Adipose tissue (tissue), 3 donors: Measurements from ENCODE around the gene CNR1. TPM values are rescaled to one million over a fixed set of nuclear protein-coding genes. Genes with fewer than 3 reads are reported as not detected.
"Not testable (repeated sequence)": the region's sequence is repeated elsewhere in the genome, so short reads cannot be mapped to it uniquely, and the experiment has no call there.

Experiments
- H3K27ac ChIP-seq: one replicate; pipeline ENCODE4 v1.5.1; 2013; ENCODE audit warnings: low read depth, low read length
- WGBS, 3 donors: extraction: QIAGEN DNeasy Blood & Tissue Kit; methylation state at CpG; one replicate each; pipeline ENCODE4 v1.1.7; 2013; 5-methylcytosine and 5-hydroxymethylcytosine counted together
- polyA plus RNA-seq, 3 donors: library from polyadenylated mRNA; stranded (reverse); fragments of 200-250 nt; gene quantifications; one replicate each; pipeline ENCODE4 v1.2.3, GENCODE V29; 2013
- donor health status: healthy with polysubstance abuse.
- donor health status: Bipolar disorder and iron deficiency.
- donor health status: healthy.

The CNR1 gene
- polyA plus RNA-seq, result 1 to 10 TPM; 1.1 to 6.9 (median 4.3) TPM

DNA sequence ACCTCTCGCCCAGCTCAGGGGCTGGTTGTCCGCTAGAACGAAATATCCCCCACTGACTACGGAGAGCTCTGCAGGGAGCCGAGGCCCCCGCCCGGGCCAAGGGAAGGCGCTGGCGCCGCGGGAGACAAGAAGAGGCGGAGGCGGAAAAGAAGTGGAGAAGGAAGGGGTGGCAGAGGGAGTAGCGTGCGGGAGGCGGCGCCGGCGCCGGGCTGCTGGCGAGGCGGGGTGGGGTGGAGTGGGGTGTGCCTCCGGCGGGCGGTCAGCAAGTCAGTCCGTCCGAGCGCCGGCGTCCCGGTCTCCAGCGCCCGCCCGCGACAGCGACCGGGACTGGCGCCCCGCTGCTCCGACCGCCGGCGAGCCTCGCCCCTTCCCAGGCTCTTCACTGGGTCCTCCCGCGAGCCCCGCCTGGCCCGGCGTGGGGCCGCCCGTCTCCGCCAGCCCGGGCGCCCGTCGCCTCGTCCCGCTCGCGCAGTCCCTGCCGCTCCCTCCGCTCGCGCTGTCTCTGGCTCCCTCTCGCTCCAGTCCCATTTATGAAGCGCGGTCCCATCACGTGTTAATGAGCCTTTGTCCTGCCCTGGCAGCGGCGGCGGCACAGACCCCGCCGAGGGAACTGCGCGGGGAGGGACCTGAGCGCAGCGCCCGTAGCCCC is at the start of gene CNR1:
CNR1 (minus strand) TSS at position 504 of the 649 bp plus-strand sequence. CDS start 21,073 bp downstream, outside the sequence.
- 0 to 1% (median 1%) methylated on average over 47 to 78 of the region's 78 CpGs for WGBS, 3 donors
- H3K27ac ChIP-seq, result no peak within 1 kb of the TSS

DNA sequence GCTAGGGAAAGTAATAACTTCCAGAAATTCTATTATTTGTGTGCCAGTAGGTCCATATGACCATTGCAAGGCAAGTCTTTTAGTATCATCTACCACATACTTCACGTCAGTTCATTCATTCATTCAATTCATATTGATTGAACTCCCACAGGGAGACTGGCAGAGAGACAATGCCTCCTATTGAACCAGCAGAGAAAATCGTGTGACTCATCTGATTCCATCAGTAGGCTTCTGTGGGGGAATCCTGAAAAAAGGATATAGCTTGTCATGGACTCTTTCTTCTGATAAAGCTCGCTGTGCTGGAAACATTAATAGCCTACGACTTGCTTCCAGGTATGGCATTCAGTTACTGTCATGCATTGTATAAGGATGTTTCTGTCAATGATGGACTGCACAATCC is 45.3 kb upstream of the CNR1 start:
- no peak overlapping the region for H3K27ac ChIP-seq
- 52 to 76% (median 75%) methylated on average over 4 of the region's 4 CpGs for WGBS, 3 donors

DNA sequence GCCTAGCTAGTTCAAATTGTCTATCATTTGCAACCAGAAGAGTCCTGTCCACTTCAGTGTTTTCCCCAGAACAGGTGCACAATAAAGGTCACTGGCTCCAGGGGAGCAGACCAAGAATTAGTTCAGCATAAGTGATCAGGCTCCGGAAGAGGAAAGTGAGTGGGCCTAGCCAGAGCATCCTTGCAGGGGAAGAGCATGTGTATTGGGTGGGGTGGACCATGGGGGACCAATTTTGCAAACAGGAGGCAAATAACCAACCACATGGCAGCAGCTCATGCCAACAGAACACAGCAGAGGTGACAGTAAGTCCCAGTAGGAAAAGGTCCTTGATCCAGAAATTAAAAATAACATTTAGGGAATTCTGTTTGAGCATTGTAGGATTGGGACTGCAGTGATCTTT is 43.2 kb upstream of the CNR1 start:
- 60 to 89% (median 88%) methylated on average over 1 of the region's 1 CpG for WGBS, 3 donors
- no peak overlapping the region for H3K27ac ChIP-seq

DNA sequence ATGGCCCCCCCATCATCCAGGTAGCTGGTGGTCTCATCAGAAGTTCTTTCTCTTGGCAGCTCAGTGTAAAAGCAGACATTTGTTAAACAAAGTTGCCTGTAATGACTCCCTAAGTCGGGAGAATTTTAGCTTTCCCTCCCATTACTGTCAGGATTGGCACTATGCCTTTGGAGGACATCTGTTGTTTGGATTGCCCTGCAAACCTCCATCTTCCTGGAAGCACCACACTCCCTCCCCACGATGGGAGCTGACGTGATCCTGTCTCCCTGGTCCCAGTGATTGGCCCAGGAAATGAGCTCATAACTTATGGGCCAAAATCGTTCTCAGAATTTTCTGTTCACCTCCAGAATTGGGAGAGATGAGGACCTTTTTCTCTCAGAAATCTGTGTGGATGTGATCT is 42.6 kb upstream of the CNR1 start:
- no peak overlapping the region for H3K27ac ChIP-seq
- 51 to 68% (median 63%) methylated on average over 4 of the region's 4 CpGs for WGBS, 3 donors

DNA sequence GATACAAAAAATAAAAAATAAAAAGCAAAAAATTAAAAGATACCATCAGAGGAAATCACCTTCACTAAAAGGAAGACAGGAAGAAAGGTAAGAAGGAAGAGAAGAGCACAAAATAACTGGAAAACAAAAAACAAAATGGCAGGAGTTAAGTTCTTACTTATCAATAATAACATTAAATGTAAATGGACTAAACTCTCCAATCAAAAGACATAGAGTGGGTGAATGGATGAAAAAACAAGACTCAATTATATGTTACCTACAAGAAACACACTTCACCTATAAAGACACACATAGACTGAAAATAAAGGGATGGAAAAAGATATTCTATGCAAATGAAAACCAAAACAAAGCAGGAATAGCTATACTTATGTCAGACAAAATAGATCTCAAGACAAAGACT is 35.6 kb upstream of the CNR1 start:
- not testable (repeated sequence) for H3K27ac ChIP-seq

DNA sequence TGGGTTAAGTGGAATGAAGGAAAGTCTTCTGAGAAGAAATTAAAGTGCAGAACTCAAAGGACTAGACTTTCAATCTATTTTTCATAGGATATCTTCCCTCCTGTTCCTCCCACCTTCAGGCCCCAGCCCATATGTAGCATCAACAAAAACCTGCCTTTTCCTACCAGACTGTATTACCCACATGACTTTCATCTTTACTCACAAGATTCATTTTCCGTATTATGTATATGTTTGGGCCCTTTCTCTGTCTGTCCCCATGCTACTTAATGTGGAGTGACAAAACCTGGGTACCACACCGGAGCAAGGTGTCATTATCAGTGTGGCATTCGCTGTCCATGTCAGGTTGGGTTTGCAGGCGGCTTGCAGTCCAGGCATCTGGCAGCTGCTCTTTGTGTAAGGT is 18.8 kb upstream of the CNR1 start:
- WGBS, 3 donors, result 83 to 94% (median 90%) methylated on average over 4 of the region's 4 CpGs
- no peak overlapping the region for H3K27ac ChIP-seq

DNA sequence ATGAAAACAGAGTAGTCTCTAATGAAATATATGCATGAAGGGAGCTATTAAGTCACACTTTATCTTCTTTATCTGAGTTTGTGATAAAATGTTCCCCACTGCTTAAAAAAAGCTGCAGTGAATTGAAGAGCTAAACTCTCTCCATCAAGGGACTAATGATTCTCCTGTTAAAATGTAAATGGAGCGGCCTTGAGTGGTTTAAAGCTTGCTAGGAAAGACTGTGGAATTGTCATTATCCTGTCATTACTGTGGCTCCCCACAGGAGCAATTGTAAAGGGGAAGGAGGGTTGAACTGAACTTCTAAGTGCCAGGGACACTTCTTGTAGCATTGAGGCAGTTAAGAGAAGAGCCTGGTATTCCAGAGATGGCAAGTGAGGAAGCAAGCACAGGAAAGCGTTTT is 17.3 kb upstream of the CNR1 start:
- no peak overlapping the region for H3K27ac ChIP-seq
- 53 to 75% (median 71%) methylated on average over 2 of the region's 2 CpGs for WGBS, 3 donors

DNA sequence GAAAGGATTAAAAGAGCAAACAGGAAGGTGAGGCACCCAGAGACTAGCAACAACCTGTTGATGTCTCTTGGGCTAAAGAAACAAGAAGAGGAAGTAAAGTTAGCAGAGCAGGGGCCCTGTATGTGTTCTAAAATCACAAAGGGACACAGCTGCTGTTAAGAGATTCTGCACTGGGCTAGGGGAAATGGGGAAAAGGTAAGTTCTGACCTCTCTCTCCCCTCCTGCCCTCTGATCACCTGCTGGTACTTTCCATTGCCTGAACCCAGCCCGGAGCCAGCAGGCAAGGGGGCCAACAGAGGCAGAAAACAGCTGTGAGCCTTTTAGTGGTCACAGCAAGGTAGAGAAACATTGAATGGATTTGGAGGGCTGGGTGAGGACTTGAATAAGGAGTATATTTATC is 13.5 kb upstream of the CNR1 start:
- WGBS, 3 donors, result 0 to 9% (median 6%) methylated on average over 1 of the region's 1 CpG
- no peak overlapping the region for H3K27ac ChIP-seq

DNA sequence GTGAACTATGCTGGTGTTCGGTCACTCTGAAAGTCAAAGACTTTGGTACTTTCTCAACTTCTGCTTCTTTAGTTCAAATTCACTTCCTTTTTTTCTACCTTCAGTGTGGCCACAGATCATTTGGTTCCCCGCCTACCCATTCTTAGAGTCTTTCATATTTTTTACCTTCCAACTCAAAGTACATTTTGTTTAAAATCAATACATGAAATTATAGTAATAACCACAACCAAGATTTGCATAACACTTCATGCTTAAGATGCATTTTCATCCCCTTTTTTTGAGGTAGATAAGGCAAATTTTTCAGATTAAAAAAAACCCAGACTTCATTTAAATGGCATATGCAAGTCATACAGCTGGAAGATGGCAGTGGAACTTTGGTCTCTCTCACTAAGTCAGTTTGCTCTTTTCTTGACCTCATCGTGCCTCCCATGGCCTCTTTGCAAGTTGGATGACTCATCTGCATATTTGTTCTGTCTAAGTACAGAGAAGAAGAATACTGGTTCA is 11.9 kb upstream of the CNR1 start:
- WGBS, 3 donors, result 40 to 61% (median 59%) methylated on average over 3 of the region's 3 CpGs

DNA sequence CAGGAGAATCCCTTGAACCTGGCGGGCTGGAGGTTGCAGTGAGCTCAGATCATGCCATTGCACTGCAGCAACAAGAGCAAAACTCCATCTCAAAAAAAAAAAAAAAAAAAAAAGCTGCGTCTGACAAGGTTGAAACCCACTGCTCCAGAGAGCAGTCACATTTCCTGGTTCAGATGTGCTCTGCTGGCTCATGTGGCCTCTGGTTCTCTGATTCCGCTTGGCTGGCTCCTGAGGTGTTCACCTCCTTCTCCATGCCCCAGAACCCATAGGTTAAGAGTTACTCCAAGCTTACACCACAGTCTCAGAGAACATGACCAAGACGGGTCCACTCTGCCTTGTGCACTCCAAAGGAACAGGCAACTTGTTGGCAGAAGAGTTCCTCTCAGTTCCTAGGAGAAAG is 8.8 kb upstream of the CNR1 start:
- 70 to 94% (median 91%) methylated on average over 3 to 4 of the region's 4 CpGs for WGBS, 3 donors

More for the DNA sequence above, 11.9 kb upstream of the CNR1 start:
- no peak overlapping the region for H3K27ac ChIP-seq

DNA sequence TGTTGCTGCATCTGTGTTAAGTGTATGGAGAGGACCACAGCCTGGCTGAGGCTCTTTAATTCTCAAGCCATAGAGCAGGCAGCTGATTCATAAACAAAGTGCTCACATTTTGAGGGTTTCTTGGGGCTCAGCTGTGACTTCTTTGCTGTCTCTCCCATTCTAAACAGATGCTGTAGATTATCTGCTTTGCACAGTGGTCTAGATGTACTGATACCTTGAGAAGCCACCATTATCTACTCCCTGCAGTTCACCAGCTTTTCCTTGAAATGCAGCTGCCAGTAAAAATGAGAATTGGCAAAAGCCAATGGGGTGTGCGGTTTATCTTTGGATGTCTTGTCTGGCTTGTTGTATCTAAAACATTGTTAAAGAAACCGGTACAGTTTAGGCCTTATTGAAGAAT is 5.2 kb upstream of the CNR1 start:
- WGBS, 3 donors, result 86 to 96% (median 92%) methylated on average over 2 of the region's 2 CpGs
- H3K27ac ChIP-seq, result no peak overlapping the region

More for the DNA sequence above, 8.8 kb upstream of the CNR1 start:
- H3K27ac ChIP-seq, result no peak overlapping the region

DNA sequence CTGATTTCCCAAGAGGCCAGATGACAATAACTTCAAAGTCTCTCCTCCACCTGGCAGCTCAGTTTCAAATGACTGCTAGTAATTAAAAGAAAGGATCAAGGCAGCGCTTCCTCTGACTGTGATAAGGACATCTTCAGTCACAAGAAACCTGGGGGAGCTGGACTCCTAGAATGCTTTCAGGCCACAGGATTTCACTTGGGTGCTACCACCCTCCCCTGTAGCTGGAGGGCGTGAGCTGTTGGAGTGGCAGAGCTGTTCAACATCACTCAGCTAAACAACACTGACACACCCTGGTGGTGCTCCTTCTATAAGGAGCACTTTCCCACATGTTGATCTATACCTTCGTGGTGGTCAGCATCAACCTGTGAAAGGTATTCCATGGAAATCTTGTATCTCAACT is 2.2 kb upstream of the CNR1 start:
- WGBS, 3 donors, result 72 to 87% (median 77%) methylated on average over 3 of the region's 3 CpGs
- H3K27ac ChIP-seq, result no peak overlapping the region

DNA sequence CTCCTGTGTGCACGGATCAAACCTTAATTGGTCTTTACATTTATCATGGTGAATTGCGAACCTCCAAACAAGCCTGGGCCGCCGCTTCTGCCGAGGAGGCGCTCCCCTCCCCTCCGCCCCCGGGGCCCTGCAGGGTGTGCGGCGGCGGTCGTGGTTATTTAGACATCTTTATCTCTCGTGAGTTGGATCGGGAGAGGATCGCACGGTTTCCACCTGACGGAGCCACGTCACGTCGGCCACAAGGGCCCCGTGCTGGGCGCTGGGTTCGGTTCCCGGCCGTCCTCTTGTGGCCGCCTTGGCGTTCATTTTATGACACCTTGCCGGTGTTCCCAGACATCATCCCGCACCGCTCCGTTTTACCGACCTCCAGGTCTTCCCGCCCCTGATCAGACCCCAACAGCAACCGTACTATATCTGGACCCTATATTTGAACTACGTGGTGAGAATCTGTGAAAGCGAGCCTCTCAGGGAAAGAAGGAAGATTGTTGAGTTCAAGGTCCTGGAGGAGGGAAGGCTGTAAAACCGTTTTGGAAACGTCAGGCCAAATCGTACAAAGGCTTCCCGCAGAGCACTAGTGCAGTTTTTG is 1.3 kb upstream of the CNR1 start:
- no peak overlapping the region for H3K27ac ChIP-seq
- 5 to 6% (median 5%) methylated on average over 36 to 40 of the region's 40 CpGs for WGBS, 3 donors

DNA sequence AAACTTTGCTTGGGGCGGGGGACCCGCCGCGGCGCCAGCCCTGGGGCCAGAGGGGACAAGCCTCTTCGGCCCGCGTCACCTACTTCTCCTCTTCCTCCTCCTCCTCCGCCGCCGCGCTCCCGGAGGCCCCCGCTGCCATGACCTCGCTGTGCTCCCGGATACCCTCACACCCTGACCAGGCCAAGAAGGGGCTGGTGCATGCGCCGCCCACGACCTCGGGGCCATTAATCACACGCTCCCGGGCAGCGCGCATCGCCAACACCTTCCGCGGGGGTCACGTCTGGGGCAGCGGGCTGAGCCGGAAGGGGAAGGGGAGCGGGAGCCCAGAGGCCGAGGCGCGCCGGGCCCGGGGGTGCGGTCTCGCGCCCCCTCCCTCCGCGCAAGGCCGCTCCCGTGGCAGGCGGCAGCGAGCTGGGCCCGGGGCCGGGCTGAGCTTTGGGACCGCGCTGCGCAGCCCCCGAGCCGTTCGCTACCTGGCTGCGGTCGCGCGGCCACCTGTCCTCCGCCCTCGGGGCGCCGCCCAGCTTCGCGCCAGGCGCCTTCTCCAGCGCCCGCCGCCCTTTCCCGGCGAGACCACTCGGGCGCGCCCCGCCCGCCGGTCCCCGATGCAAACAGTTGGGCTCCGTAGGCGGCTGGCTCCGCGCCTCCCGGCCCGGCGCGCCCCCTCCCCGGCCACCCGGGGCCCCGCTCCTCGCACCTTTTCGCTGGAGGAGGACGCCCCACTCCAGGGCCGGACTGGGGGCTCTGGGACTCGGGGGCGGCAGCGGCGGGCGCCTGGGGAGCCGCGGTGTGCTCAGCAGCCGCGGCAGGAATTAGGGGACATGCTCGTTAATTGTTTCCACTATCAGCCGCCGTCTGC is 575 bp upstream of the CNR1 start:
- no peak overlapping the region for H3K27ac ChIP-seq
- WGBS, 3 donors, result 1% methylated on average over 70 to 103 of the region's 103 CpGs

DNA sequence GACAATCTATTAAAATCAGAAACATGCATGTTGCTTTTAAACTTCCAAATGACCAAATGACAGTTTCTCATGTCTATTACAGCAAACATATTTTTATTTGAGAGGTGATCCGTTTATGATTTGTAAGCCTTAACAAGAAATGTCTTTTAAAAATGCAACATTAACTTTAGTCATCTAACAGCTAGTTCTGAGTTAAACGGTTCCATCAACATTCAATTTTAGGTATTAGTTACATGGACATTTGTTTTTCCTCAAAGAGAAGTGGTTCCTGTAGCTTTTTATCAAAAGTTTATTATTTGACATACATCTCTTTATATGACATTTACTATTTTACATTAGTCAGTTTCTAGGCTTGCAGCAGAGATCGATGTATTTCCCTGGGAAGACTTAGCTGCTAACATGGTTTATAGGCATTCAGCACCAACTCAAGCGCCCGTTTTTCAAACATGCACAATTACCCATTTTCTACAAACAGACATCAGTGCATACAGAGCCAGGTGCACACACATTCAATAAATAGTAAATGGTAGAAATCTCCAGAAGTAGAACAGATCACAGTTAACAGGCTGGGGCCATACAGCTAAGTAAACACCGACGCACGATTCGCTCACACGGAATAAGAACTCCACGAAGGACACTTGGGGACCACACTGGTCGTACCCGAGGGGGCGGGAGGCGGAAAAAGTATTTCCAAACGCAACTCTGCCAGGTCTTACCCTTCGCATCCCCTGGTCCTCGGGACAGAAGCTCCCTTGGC is 882 bp downstream of the CNR1 start:
- 4 to 10% (median 7%) methylated on average over 18 of the region's 18 CpGs for WGBS, 3 donors

DNA sequence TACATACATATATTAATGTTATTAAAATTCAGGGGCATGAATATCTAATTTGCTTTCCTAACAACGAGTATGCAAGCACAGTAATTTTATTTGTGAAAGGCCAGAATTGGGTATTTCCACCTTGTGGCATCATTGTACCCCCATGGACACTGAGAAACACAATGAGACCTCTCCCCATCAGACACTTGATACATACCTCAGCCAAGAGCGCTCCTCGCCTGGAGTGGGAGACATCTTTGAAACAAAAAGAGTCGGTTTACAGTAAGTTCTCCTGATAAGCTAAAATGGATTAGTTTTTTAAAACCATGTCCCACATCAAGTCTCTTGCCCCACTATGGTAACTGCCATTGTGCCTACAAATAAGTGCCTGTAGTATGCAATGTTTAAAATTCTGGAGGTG is 2.1 kb downstream of the CNR1 start:
- 69 to 81% (median 75%) methylated on average over 4 of the region's 4 CpGs for WGBS, 3 donors
- no peak overlapping the region for H3K27ac ChIP-seq

More for the DNA sequence above, 882 bp downstream of the CNR1 start:
- no peak overlapping the region for H3K27ac ChIP-seq

DNA sequence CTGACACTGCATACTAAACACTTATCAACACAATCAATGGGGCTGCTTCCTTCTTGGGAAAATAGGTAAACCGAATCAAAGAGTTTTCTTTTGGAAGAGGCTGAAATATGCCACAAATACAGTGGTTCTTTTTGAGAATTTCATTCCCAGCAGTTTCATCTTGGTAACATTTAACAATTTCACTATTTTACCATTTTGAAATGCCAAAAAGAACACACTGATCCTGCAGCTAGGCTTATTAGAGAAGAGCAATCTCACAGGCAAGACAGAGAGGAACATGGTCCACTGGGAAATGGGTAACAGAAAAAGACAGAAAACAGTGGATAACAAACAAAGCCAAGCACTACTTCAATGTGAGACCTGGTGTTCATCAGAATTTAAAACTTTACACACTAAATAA is 2.5 kb downstream of the CNR1 start:
- no peak overlapping the region for H3K27ac ChIP-seq
- WGBS, 3 donors, result 60 to 81% (median 79%) methylated on average over 1 of the region's 1 CpG

DNA sequence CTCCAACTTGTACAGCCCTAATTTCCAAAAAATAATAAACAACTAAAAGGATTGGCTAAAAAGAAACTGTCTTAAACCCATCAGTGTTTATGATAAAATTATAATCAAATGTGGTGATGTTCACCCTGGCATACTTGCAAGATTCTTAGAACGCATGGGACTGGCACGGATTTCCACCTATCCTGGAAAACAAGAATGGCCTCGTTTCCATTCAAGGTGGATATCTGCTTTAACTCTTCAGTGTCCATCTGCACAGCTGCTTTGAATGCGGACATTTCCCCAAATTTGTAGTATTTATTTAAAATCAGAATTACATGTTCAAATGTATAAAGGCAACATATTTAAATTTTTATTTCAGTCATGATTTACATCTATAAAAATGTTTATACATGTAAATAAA is 4.2 kb downstream of the CNR1 start:
- H3K27ac ChIP-seq, result no peak overlapping the region
- whole genome bisulfite sequencing, 3 donors, result 49 to 68% (median 67%) methylated on average over 4 of the region's 4 CpGs

DNA sequence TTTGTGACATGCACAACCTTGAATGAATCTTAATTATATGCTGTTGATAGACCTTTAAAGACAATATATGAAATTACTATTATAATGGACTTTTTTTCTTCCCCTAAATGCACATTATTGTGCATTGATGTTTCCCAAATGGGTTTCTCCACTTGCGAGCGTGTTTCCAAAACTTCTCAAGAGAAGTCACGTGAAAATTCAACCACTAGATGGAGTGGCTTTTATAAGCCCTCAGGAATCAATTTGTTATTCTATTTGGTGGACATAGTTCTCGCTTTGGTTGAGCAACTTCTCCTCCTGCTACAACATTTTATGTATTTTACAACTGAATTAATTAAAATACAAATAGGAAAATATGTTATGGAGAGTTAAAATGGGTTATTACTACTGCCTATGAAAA is 9.0 kb downstream of the CNR1 start:
- no peak overlapping the region for H3K27ac ChIP-seq
- 76 to 78% (median 76%) methylated on average over 4 of the region's 4 CpGs for WGBS, 3 donors
